Subcutaneous abdominal adipose tissue (tissue), 5 donors: ENCODE data around the gene KCNAB3.

Experiments used
- H3K27ac ChIP-seq: one replicate; pipeline ENCODE4 v1.7.0; 2013; ENCODE audit warnings: low read depth, mild to moderate bottlenecking, inconsistent platforms, low read length, moderate library complexity
- H3K27me3 ChIP-seq, 5 donors: one replicate each; pipeline ENCODE4 v1.7.0; 2013; ENCODE audit warnings: low read length in 5 of 5, inconsistent platforms in 1 of 5; ENCODE audit not compliant: control insufficient read depth in 5 of 5, insufficient read depth in 4 of 5
- H3K36me3 ChIP-seq, 5 donors: one replicate each; pipeline ENCODE4 v1.7.0; 2013; ENCODE audit warnings: low read length in 5 of 5; ENCODE audit not compliant: control insufficient read depth in 5 of 5, insufficient read depth in 5 of 5
- H3K4me1 ChIP-seq, 5 donors: one replicate each; pipeline ENCODE4 v1.7.0; 2013; ENCODE audit warnings: low read length in 5 of 5, mild to moderate bottlenecking in 3 of 5, moderate library complexity in 1 of 5; ENCODE audit not compliant: control insufficient read depth in 5 of 5, insufficient read depth in 5 of 5
- H3K4me3 ChIP-seq, 5 donors: one replicate each; pipeline ENCODE4 v1.7.0; 2013; ENCODE audit warnings: low read length in 5 of 5, low read depth in 1 of 5
- H3K9ac ChIP-seq, 5 donors: one replicate each; pipeline ENCODE4 v1.7.0; 2013; ENCODE audit warnings: low read length in 5 of 5, mild to moderate bottlenecking in 4 of 5, moderate library complexity in 3 of 5
- H3K9me3 ChIP-seq, 5 donors: one replicate each; pipeline ENCODE4 v1.7.0; 2013; ENCODE audit warnings: low read length in 5 of 5; ENCODE audit not compliant: control insufficient read depth in 5 of 5
- donor health status: healthy.
- donor health status: healthy.
- donor health status: healthy.
- donor health status: healthy.
- donor health status: healthy.

The KCNAB3 gene

DNA sequence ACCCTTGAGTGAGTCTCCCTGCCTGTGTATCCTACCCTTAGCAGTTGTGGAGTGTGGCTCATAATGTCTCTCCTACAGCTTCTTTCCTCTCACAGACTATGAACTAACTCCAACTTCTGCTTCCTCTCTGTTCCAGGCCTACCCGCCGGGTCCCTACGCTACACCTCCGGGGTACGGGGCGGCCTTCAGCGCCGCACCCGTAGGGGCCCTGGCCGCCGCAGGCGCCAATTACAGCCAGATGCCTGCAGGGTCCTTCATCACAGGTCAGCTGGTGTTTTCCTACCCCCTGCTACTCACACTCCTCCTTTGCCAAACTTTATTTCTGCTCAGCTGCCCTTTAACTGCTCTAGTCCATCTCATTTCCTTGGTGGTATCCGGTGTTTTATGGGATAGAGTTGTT, 18.9 kb downstream of the KCNAB3 start:
- peaks cover 2 to 10% (median 10%) of the 10 kb centered on the region in 5 donors for H3K4me1 ChIP-seq
- H3K4me3 ChIP-seq = no peak overlapping the region
- peaks cover 0 to 63% (median 56%) of the 10 kb centered on the region in 5 donors for H3K36me3 ChIP-seq
- H3K27ac ChIP-seq = no peak overlapping the region
- H3K27me3 ChIP-seq = no peaks in the 10 kb centered on the region
- no peak overlapping the region for H3K9ac ChIP-seq
- no peaks in the 10 kb centered on the region for H3K9me3 ChIP-seq

DNA sequence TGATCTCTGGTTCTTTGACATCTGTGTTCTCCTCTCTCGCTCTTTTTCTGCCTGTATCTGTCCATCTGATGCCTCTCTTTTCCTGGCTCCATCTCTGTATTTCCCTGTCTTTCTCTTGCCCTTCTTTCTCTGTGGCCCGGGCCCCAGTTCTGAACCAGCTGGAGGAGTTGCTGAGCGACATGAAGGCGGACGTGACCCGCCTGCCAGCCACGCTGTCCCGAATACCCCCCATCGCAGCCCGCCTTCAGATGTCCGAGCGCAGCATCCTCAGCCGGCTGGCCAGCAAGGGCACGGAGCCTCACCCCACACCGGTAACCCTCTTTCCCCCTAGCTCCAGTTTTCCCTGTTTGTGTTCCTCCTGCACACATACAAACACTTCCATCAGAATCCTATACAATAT, 19.4 kb downstream of the KCNAB3 start:
- peaks cover 2 to 6% (median 5%) of the 10 kb centered on the region in 5 donors for H3K4me1 ChIP-seq
- H3K27ac ChIP-seq = no peak overlapping the region
- H3K36me3 ChIP-seq = peaks cover 0 to 68% (median 60%) of the 10 kb centered on the region in 5 donors
- H3K9me3 ChIP-seq = no peaks in the 10 kb centered on the region
- no peak overlapping the region for H3K4me3 ChIP-seq
- no peak overlapping the region for H3K9ac ChIP-seq
- no peaks in the 10 kb centered on the region for H3K27me3 ChIP-seq

- no peaks in the 10 kb centered on the region for H3K9me3 ChIP-seq
- no peaks in the 10 kb centered on the region for H3K27me3 ChIP-seq
- peaks cover 0 to 79% (median 72%) of the 10 kb centered on the region in 5 donors for H3K36me3 ChIP-seq
- H3K4me1 ChIP-seq = no peaks in the 10 kb centered on the region
- no peak overlapping the region for H3K27ac ChIP-seq
- no peak overlapping the region for H3K4me3 ChIP-seq
- H3K9ac ChIP-seq = no peak overlapping the region
Observed at GRCh38 chr17:7909089-7909488, 20.6 kb downstream of the KCNAB3 start.

- Histone ChIP-seq H3K4me3 (no peak overlapping the region), H3K9ac (no peak overlapping the region), H3K36me3 (peaks cover 0 to 96% (median 88%) of the 10 kb centered on the region in 5 donors), H3K4me1 (peaks cover 0 to 2% (median 0%) of the 10 kb centered on the region in 5 donors), H3K27me3 (no peaks in the 10 kb centered on the region), H3K27ac (no peak overlapping the region), H3K9me3 (no peaks in the 10 kb centered on the region)
Observed at GRCh38 chr17:7903154-7904103, 26.2 kb downstream of the KCNAB3 start.

DNA sequence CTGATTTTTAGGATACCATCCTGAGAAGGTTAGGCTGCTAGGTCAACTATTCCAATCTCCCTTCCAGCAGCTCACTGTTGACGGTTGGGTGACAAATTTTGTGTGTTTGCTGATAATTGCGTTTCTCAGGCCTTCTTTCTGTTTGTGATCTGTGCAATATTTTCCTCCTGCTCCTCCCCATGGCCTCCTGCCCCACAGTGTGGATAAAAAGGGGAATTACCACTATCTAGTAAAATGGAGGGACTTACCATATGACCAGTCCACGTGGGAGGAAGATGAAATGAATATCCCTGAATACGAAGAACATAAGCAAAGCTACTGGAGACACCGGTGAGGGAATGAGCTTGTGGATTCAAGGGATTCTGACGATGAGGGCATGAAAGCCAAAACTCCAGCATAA, 31.9 kb downstream of the KCNAB3 start:
- Histone ChIP-seq H3K4me3 (no peak overlapping the region), H3K4me1 (peaks cover 0 to 5% (median 3%) of the 10 kb centered on the region in 5 donors), H3K27ac (no peak overlapping the region), H3K9me3 (no peaks in the 10 kb centered on the region), H3K36me3 (peaks cover 0 to 78% (median 66%) of the 10 kb centered on the region in 5 donors), H3K9ac (no peak overlapping the region), H3K27me3 (no peaks in the 10 kb centered on the region)

- Histone ChIP-seq H3K27ac (no peak overlapping the region), H3K9me3 (no peaks in the 10 kb centered on the region), H3K9ac (peak overlapping the region in 1 of 5 donors; percentile 17), H3K36me3 (peaks cover 0 to 74% (median 62%) of the 10 kb centered on the region in 5 donors), H3K4me1 (peaks cover 0 to 5% (median 3%) of the 10 kb centered on the region in 5 donors), H3K4me3 (no peak overlapping the region), H3K27me3 (no peaks in the 10 kb centered on the region)
Observed at GRCh38 chr17:7897090-7897489, 32.6 kb downstream of the KCNAB3 start.

DNA sequence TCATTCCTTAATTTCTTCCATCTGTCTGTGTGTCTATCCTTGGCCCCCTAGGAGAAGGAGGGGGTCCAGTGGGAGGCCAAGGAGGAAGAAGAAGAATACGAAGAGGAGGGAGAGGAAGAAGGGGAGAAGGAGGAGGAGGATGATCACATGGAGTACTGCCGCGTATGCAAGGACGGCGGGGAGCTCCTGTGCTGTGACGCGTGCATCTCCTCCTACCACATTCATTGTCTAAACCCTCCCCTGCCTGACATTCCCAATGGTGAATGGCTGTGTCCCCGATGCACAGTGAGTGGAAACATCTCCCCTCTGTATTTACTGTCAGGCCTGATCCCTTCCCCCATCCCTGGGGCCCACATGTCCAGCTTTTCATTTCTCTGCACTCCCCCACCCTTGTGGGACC, 34.8 kb downstream of the KCNAB3 start:
- Histone ChIP-seq H3K27ac (no peak overlapping the region), H3K27me3 (no peaks in the 10 kb centered on the region), H3K4me1 (peaks cover 0 to 10% (median 6%) of the 10 kb centered on the region in 5 donors), H3K9ac (no peak overlapping the region), H3K9me3 (no peaks in the 10 kb centered on the region), H3K36me3 (peaks cover 0 to 68% (median 54%) of the 10 kb centered on the region in 5 donors), H3K4me3 (no peak overlapping the region)

GRCh38 chr17:7894226-7894625, 35.4 kb downstream of the KCNAB3 start:
- Histone ChIP-seq H3K36me3 (peaks cover 0 to 61% (median 48%) of the 10 kb centered on the region in 5 donors), H3K9ac (no peak overlapping the region)

DNA sequence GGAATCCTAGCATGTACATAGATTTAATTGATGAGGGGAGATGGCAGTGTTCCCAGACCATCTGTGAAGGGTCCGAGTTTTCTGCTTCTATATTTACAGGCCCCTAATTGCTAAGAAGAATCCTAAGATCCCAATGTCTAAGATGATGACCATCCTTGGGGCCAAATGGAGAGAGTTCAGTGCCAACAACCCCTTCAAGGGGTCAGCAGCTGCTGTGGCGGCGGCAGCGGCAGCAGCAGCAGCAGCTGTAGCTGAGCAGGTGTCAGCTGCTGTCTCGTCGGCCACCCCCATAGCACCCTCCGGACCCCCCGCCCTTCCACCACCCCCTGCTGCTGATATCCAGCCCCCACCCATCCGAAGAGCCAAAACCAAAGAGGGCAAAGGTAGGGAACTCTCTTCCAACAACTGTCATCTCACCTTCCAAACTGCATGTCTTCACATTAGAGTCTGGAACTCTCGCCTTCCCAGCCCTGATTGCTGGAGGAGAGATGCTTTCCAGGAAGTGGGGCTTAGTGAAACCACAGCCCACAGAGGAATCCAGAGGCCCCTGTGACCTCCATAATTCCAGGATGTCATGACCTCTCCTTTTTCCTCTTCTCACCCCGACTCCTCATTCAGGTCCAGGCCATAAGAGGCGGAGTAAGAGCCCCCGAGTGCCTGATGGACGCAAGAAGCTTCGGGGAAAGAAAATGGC, 36.3 kb downstream of the KCNAB3 start:
- Histone ChIP-seq H3K4me3 (no peak overlapping the region), H3K4me1 (peaks cover 8 to 25% (median 21%) of the 10 kb centered on the region in 5 donors), H3K27ac (no peak overlapping the region), H3K36me3 (peaks cover 0 to 52% (median 41%) of the 10 kb centered on the region in 5 donors), H3K9ac (no peak overlapping the region), H3K9me3 (no peaks in the 10 kb centered on the region), H3K27me3 (no peaks in the 10 kb centered on the region)

More at GRCh38 chr17:7894226-7894625, 35.4 kb downstream of the KCNAB3 start:
- Histone ChIP-seq H3K4me1 (peaks cover 0 to 16% (median 12%) of the 10 kb centered on the region in 5 donors), H3K9me3 (no peaks in the 10 kb centered on the region), H3K27ac (no peak overlapping the region), H3K4me3 (no peak overlapping the region), H3K27me3 (no peaks in the 10 kb centered on the region)
